GM18498 (cell line): ENCODE results near the gene ACAP3.
"Not testable (repeated sequence)": the region's sequence is repeated elsewhere in the genome, so short reads cannot be mapped to it uniquely, and the experiment has no call there.

Experiments used
- ATAC-seq: cut with Tn5 transposase; IDR thresholded peaks from one replicate; pipeline ENCODE4 v1.9.1; 2021; ENCODE audit warnings: mild to moderate bottlenecking, moderate library complexity; ENCODE audit not compliant: unreplicated experiment

ACAP3 gene

DNA sequence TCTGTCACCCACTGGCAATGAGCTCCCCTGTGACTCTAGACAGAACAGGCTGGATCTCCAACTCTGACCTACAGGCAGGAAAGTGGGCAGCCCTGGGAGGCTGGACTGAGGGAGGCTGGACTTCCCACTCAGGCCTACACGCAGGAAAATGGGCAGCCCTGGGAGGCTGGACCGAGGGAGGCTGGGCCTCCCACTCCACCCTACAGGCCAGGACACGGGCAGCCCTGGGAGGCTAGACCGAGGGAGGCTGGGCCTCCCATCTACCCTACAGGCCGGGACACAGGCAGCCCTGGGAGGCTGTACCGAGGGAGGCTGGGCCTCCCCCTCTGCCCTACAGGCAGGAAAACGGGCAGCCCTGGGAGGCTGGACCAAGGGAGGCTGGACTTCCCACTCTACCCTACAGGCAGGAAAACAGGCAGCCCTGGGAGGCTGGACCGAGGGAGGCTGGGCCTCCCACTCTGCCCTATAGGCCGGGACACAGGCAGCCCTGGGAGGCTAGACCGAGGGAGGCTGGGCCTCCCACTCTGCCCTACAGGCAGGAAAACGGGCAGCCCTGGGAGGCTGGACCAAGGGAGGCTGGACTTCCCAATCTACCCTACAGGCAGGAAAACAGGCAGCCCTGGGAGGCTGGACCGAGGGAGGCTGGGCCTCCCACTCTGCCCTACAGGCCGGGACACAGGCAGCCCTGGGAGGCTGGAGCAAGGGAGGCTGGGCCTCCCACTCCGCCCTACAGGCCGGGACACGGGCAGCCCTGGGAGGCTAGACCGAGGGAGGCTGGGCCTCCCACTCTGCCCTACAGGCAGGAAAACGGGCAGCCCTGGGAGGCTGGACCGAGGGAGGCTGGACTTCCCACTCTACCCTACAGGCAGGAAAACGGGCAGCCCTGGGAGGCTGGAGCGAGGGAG, 59.5 kb downstream of the ACAP3 start:
- ATAC-seq: not testable (repeated sequence)

DNA sequence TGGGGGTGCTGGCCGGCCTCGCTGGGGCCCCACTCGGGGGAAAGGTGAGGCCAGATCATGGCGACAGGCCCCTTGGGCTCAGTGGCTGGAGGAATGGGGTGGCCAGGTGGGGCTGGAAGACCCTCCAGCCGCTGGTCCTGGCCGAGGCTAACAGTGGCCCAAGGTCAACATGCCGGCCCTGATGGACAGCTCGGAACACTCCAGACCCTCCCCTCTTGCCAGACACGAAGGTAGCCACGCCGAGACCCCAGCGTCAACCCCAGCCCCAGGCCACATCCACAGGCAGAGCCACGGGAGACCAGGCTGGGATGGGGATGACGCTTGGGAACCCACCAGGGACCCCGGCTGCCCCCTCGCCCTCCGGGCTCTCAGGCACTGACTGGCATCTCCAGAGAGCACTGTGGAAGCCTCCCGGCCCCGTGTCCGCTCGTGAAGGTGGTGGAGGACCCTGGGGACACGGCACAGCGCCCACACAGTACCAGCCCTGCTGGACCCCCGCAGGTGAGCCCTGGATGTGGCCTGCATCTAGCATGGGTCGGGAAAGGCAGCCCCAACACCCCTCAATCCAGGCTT, 60.3 kb downstream of the ACAP3 start:
- ATAC-seq: no peak

DNA sequence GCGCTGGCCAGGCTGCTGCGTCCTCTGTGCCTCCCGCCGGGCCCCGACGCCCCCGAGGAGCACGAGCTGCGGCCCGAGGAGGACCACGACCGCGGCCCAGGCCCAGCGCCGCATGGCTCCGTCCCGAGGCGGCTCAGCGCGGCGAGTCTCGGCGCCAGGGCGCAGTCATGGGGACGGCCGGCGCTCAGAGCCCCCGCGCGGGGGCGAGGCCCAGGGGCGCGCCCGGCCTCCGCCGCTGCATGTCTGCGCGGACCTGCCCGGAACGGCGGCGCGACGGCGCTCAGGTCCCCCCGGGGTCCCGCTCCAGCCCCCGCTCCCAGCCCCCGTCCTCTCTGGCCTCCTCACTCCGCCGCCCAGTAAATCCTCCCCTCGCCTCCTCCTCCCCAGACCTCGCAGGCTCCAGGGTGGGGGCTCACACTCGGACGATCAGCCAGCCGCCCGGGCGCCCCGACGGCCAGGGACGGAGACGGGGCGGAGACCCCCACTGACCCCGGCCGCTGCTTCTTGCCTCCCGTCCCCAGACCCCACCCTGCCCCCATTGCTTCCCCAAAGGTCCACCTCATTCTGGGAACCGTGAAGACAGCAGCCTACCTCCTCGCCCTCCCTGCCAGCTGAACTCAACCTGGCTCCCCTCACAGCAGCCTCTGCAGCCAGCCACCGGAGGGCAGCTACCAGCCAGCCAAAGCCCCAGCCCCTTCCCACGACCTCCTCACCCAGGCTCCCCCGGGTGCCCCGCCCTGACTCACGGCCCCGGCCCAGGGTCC, 61.0 kb downstream of the ACAP3 start, which contains the start of gene C1QTNF12:
TSS of gene C1QTNF12 (minus strand) at position 146 of the 764 bp plus-strand sequence. CDS start at position 114, 32 bp downstream.
- no peak for ATAC-seq

DNA sequence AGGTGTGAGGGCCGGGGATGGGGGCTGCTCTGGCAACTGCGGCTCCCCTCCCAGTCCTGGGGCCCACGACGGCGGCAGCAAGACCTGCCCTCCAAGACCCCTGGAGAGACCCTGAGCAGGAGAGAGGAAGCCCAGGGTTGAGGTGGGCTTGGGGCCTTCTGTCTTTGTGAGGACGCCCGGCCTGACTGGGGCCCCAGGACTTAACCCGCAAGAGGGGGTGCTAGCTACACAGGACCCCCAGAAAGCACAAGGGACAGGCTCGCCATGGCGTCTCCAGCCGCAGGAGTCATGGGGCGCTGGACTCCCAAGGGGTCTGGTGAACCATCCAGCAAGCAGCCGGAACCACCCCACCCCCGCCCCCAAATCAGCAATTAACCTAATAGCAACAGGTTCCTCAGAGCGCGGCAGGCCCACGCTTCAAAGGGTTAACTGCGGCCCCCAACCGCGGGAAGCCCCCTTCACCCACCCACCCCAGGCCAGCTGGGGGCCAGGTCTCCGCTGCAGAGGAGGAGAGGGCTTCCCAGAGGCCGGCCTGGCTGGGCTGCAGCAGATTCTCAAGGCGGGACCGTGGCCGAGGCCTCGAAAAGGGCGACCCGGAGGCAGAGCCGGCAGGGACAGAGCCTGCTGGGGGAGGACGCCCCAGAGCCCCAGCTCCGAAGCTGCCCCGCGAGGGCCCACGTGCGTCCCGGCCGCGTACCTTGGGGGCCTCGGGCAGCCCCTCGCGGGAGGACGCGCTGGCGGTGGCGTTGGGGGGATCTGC, 61.7 kb downstream of the ACAP3 start:
- no peak for ATAC-seq

DNA sequence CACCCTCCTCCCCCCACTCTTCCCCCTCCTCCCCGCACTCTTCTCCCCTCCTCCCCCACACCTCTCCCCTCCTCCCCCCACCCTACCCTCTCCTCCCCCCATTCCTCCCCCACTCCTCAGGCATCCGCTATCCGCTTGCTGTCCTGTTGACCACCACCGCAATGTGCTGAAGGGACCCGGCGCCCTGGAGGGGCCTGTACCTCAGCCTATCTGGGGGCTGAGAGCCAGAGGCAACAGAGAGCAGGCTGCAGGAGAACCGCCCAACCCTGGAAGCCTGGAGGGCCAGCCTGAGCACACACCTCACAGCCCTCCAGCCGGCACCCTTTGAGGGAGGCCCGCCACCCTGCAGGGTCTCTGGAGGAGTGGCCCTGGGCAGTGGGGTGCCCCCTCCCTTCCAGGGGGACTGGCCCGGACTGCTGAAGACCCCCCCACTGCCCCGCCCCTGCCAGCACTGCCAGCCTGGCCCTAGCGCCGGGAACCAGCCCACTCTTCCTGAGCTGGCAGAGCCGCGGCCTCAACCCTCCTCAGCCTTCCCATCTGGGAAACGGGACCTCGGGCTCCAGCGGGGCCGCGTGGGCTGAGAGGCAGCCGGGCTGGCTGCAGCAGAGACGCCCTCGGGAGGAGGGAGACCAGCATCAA, 62.4 kb downstream of the ACAP3 start:
- ATAC-seq: no peak

DNA sequence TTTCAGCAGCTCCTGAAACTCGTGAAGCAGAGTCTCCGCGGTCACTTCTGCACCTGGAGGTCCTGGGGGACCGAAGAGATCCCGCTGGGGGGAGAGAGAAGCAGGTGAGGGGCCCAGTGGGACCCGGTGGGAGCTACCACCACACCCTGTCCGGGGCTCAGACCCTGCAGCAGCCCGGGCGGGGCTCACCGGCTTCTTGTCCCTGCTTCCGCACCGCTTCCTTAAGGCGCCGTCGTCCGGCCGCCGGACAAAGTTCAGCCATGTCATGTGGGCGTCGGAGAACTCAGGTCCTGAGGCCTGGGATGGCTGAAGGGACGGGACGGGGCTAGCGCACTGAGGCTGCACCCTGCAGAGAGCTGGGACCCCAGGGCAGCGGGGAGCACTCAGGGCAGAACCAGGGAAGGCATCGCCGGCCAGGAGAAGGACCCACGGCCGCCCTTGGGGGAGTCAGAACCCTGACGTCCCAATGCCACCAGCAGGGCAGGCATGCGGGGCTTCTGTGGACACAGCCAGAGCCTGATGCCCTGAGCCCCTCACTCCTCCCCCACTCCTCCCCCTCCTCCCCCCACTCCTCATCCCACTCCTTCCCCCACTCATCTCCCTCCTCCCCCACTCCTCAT, 63.4 kb downstream of the ACAP3 start:
- ATAC-seq: no peak

DNA sequence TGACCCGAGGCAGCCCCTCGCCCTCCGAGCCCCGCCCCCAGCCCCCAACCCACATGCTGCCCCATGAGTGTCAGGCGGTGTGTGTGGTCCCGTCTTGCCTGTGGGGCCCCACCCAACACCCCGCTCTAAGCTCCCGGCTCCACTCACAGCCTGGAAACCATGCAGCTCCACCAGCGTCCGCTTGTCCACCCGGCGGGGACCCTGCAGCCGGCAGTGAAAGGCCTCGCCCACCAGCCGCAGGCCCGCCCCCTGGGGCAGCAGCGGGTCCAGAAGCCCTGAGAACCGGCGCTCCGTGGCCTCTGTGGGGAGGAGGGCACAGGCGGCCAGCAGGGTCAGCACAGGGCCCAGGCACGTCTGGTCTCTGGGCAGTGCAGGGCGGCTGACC, 63.9 kb downstream of the ACAP3 start:
- no peak for ATAC-seq

DNA sequence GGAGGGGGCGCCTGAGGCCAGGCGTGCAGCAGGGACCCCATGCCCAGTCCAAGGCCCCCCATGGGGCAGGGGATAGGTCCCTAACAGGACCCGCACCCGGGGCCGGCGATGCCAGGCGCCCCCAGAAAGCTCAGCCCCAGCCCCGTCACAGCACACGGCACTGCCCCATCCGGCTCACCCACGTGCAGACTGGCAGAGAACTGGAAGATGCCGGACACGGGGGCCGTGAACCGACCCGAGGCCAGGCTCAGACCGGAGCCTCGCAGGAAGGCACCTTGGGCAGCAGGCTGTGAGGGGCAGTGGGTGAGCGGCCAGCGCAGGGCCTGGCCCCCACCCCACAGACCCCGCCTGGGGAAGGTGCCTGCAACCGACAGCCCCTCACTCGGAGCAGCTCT, 64.5 kb downstream of the ACAP3 start:
- ATAC-seq: no peak

DNA sequence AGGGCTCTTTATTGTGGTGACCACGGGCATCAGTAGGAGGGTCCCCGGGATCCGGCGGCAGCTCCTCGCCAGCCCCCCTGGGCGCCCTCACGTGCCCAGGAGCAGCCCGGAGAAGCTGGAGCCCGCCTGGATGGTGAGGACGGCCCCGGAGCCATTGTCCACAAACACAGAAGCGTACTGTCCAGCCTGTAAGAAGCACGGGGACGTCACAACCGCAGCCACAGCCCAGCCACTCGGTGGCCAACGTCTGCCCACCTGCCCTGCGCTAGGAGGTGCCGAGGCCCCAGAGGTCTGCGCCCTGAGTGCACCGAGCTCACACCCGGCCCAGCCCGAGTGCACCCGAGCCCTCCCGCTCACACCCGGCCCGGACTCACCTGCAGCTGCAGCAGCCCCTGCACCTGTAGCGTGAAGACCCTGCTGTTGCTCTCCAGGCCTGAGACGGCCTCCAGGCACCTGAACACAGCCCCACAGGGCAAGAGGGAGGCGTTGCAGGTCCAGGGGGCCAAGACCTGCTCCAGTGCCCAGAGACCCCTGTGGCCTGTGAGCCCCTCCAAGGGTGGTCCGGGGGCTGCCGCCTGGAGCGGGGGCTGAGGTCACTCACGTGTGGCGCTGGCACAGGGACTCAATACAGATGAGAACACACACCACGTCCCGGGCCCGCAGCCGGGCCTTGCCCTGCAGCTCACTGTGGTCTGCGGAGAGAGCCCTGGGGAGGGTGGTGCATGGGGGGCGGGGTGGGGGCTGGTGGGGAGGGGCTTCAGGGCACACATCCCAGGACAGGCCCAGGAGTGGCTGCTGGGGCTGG, 65.1 kb downstream of the ACAP3 start:
- ATAC-seq: no peak
